K562 (cell line): Measurements from ENCODE around the gene C16orf95. TPM values are rescaled to one million over a fixed set of nuclear protein-coding genes. Genes with fewer than 3 reads are reported as not detected.
A peak's percentile ranks its signal among the peaks of the same experiment; 100 is the strongest.

Experiments
- BMI1 ChIP-seq: fragments of 150-350 bp; IDR thresholded peaks from 2 replicates; pipeline ENCODE4 v1.6.1; 2014; ENCODE audit warnings: low read length
- MCM3 ChIP-seq: fragments of 450-650 bp; IDR thresholded peaks from 2 replicates; pipeline ENCODE4 v1.6.1; 2016
- NEUROD1 ChIP-seq: fragments of 150-350 bp; IDR thresholded peaks from 2 replicates; pipeline ENCODE4 v1.6.1; 2014; ENCODE audit warnings: borderline replicate concordance, low read length, low read depth; ENCODE audit not compliant: partially characterized antibody
- SIN3A ChIP-seq, 2 experiments: fragments of 150-350 bp in 1 of 2; IDR thresholded peaks; 2 replicates each; pipeline ENCODE4 v1.6.1; 2011 to 2016; ENCODE audit warnings: borderline replicate concordance in 2 of 2, low read depth in 2 of 2, low read length in 2 of 2, mild to moderate bottlenecking in 2 of 2, moderate library complexity in 2 of 2; ENCODE audit not compliant: control insufficient read depth in 1 of 2
- SMARCE1 ChIP-seq: fragments of 450-650 bp; IDR thresholded peaks from 2 replicates; pipeline ENCODE4 v1.7.1; 2016; ENCODE audit warnings: mild to moderate bottlenecking
- SP1 ChIP-seq: sonication (generic); formaldehyde crosslinking; IDR thresholded peaks from 2 replicates; pipeline ENCODE4 v1.8.1; 2022; ENCODE audit warnings: mild to moderate bottlenecking, missing genetic modification reagents
- SRSF9 ChIP-seq: fragments of 200-400 bp; formaldehyde crosslinking; IDR thresholded peaks from 2 replicates; pipeline ENCODE4 v1.6.1; 2017; ENCODE audit warnings: low read depth, low read length, borderline replicate concordance
- ZNF133 ChIP-seq: fragments of 250-450 bp; sonication (Bioruptor Pico); IDR thresholded peaks from 2 replicates; pipeline ENCODE4 v1.4.0; 2020; ENCODE audit warnings: mild to moderate bottlenecking
- ZZZ3 ChIP-seq: fragments of 450-650 bp; IDR thresholded peaks from 2 replicates; pipeline ENCODE4 v1.6.1; 2016; ENCODE audit warnings: antibody characterized with exemption, mild to moderate bottlenecking, moderate library complexity
- polyA plus RNA-seq, 8 experiments: library from polyadenylated mRNA; depleted of rRNA in 4 of 8; stranded (reverse) in 5 of 8; unstranded in 3 of 8; fragments of >200 nt; fragmentation: Nextera tagmentation in 2 of 8; fragmentation: Illumina TruSeq in 1 of 8; extraction: Ambion mirVana in 2 of 8; extraction: Trizol in 1 of 8; gene quantifications; 2 replicates each; pipeline versions ENCODE4 v1.2.1 to v1.2.3, GENCODE V29; 2011 to 2014; ENCODE audit warnings: inconsistent platforms in 1 of 8, missing spikeins in 1 of 8
- total RNA-seq, 7 experiments: library from RNA; depleted of rRNA in 6 of 7; stranded (reverse); fragments of >200 nt in 6 of 7; fragmentation: Illumina TruSeq in 2 of 7; extraction: Trizol in 2 of 7; gene quantifications; 2 replicates each; pipeline versions ENCODE4 v1.2.1 to v1.2.3, GENCODE V29; 2011 to 2021; ENCODE audit warnings: low replicate concordance in 1 of 7
- TF ChIP-seq, protein P1 (sequence below): sonication (generic); formaldehyde crosslinking; IDR thresholded peaks from 2 replicates; pipeline ENCODE4 v1.4.0; 2020; ENCODE audit warnings: mild to moderate bottlenecking, missing genetic modification reagents
- TF ChIP-seq, protein P2 (sequence below): fragments of 450-650 bp; IDR thresholded peaks from 2 replicates; pipeline ENCODE4 v1.6.1; 2016; ENCODE audit warnings: borderline replicate concordance
- TF ChIP-seq, protein P3 (sequence below): fragments of 250-450 bp; sonication (Bioruptor Pico); IDR thresholded peaks from 2 replicates; pipeline ENCODE4 v1.8.0; 2021; ENCODE audit warnings: moderate library complexity, mild to moderate bottlenecking, inconsistent platforms
- TF ChIP-seq, protein P4 (sequence below): fragments of 450-650 bp; IDR thresholded peaks from 2 replicates; pipeline ENCODE4 v1.6.1; 2016
- TF ChIP-seq, protein P5 (sequence below), 2 experiments: fragments of 450-650 bp; IDR thresholded peaks; 2 replicates each; pipeline ENCODE4 v1.6.1; 2016
- TF ChIP-seq, protein P6 (sequence below): fragments of 450-650 bp; IDR thresholded peaks from 2 replicates; pipeline ENCODE4 v1.6.1; 2014; ENCODE audit warnings: low read depth, mild to moderate bottlenecking, moderate library complexity, borderline replicate concordance

The C16orf95 gene
- total and polyA plus RNA-seq, 9 of the 15 experiments (the other 6 are each of a cell fraction or from before 2014, with no cell fraction given), result 6.5 to 20.5 (median 9.4) TPM

DNA sequence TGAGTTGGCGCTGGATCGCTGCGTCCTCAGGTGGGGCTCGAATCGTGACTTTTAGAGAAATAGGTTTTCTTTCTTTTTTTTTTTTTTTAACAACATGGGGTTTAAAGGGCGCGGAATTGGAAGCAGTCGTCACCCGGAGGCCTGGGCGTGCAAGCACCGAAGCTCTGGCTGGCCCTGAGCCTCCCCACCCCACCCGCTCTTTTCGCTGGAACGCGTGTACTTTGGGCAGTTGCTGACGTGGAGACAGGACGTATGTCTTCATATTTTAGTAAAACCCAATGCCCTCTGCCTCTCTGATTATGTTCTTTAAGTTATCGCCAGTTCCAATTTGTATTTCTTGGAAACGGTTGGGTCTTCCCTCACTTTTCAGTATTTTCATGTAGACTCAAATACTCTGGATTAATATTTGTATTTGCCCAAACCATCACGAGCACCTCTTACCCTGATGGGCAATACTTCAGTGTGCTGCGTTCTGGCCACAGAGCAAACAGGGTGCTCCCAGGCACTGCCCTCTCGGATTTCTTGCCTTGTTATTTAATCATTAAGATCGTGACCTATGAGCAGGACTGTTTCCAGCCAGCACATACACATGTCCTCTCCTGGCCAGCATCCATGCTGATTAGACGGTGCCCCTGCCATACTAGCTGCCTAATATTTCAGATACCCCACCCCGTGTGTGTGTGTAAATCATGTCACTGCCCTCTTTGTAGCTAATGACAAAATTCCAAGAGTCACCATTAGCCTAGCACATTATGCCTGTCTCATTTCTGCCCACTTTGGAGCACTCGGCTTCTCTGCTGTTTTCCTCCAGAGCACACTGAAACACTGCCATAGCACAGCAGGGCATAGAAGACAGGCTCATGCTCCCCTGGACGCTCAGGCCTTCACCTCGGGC is 805 bp upstream of the C16orf95 start (continued):
- TF ChIP-seq BMI1, result no peak
- TF ChIP-seq ZNF133 (CRISPR knock-in tag), result no peak
- TF ChIP-seq, protein P1, sequence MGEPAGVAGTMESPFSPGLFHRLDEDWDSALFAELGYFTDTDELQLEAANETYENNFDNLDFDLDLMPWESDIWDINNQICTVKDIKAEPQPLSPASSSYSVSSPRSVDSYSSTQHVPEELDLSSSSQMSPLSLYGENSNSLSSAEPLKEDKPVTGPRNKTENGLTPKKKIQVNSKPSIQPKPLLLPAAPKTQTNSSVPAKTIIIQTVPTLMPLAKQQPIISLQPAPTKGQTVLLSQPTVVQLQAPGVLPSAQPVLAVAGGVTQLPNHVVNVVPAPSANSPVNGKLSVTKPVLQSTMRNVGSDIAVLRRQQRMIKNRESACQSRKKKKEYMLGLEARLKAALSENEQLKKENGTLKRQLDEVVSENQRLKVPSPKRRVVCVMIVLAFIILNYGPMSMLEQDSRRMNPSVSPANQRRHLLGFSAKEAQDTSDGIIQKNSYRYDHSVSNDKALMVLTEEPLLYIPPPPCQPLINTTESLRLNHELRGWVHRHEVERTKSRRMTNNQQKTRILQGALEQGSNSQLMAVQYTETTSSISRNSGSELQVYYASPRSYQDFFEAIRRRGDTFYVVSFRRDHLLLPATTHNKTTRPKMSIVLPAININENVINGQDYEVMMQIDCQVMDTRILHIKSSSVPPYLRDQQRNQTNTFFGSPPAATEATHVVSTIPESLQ (CRISPR knock-in tag), result 0 out of 2 replicates have a peak, but pooled peaks have one; percentile 14
- peak; percentile 2 for TF ChIP-seq NEUROD1
- TF ChIP-seq, protein P2, sequence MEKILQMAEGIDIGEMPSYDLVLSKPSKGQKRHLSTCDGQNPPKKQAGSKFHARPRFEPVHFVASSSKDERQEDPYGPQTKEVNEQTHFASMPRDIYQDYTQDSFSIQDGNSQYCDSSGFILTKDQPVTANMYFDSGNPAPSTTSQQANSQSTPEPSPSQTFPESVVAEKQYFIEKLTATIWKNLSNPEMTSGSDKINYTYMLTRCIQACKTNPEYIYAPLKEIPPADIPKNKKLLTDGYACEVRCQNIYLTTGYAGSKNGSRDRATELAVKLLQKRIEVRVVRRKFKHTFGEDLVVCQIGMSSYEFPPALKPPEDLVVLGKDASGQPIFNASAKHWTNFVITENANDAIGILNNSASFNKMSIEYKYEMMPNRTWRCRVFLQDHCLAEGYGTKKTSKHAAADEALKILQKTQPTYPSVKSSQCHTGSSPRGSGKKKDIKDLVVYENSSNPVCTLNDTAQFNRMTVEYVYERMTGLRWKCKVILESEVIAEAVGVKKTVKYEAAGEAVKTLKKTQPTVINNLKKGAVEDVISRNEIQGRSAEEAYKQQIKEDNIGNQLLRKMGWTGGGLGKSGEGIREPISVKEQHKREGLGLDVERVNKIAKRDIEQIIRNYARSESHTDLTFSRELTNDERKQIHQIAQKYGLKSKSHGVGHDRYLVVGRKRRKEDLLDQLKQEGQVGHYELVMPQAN, result peak; percentile 64; the same call in 1 of the 2 replicates
- TF ChIP-seq, protein P3, sequence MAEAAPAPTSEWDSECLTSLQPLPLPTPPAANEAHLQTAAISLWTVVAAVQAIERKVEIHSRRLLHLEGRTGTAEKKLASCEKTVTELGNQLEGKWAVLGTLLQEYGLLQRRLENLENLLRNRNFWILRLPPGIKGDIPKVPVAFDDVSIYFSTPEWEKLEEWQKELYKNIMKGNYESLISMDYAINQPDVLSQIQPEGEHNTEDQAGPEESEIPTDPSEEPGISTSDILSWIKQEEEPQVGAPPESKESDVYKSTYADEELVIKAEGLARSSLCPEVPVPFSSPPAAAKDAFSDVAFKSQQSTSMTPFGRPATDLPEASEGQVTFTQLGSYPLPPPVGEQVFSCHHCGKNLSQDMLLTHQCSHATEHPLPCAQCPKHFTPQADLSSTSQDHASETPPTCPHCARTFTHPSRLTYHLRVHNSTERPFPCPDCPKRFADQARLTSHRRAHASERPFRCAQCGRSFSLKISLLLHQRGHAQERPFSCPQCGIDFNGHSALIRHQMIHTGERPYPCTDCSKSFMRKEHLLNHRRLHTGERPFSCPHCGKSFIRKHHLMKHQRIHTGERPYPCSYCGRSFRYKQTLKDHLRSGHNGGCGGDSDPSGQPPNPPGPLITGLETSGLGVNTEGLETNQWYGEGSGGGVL (CRISPR knock-in tag), result no peak
- TF ChIP-seq, protein P4, sequence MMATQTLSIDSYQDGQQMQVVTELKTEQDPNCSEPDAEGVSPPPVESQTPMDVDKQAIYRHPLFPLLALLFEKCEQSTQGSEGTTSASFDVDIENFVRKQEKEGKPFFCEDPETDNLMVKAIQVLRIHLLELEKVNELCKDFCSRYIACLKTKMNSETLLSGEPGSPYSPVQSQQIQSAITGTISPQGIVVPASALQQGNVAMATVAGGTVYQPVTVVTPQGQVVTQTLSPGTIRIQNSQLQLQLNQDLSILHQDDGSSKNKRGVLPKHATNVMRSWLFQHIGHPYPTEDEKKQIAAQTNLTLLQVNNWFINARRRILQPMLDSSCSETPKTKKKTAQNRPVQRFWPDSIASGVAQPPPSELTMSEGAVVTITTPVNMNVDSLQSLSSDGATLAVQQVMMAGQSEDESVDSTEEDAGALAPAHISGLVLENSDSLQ, result peak; percentile 39; the same call in 1 of the 2 replicates
- TF ChIP-seq SIN3A (IDR thresholded peaks at IDR 0.05; ENCODE audit: borderline replicate concordance in 2 of 2, control insufficient read depth in 1 of 2, low read depth in 2 of 2, low read length in 2 of 2), result peak; percentile 46 to 55; a peak in 1 of 4 replicates
- no peak for TF ChIP-seq MCM3
- peak; percentile 62 for TF ChIP-seq SP1 (CRISPR knock-in tag)
- TF ChIP-seq, protein P5, sequence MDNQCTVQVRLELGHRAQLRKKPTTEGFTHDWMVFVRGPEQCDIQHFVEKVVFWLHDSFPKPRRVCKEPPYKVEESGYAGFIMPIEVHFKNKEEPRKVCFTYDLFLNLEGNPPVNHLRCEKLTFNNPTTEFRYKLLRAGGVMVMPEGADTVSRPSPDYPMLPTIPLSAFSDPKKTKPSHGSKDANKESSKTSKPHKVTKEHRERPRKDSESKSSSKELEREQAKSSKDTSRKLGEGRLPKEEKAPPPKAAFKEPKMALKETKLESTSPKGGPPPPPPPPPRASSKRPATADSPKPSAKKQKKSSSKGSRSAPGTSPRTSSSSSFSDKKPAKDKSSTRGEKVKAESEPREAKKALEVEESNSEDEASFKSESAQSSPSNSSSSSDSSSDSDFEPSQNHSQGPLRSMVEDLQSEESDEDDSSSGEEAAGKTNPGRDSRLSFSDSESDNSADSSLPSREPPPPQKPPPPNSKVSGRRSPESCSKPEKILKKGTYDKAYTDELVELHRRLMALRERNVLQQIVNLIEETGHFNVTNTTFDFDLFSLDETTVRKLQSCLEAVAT (IDR thresholded peaks at IDR 0.05), result peak in 1 of 2 experiments; percentile 24; a peak in 1 of 4 replicates
- TF ChIP-seq, protein P6, sequence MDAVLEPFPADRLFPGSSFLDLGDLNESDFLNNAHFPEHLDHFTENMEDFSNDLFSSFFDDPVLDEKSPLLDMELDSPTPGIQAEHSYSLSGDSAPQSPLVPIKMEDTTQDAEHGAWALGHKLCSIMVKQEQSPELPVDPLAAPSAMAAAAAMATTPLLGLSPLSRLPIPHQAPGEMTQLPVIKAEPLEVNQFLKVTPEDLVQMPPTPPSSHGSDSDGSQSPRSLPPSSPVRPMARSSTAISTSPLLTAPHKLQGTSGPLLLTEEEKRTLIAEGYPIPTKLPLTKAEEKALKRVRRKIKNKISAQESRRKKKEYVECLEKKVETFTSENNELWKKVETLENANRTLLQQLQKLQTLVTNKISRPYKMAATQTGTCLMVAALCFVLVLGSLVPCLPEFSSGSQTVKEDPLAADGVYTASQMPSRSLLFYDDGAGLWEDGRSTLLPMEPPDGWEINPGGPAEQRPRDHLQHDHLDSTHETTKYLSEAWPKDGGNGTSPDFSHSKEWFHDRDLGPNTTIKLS, result peak; percentile 86; the same call in 1 of the 2 replicates
- no peak for TF ChIP-seq SRSF9
- TF ChIP-seq ZZZ3, result 0 out of 2 replicates have a peak, but pooled peaks have one; percentile 5
- TF ChIP-seq SMARCE1, result peak; percentile 39; the same call in 1 of the 2 replicates
